Lower lobe of right lung (tissue), 2 donors: Measurements from ENCODE around the gene NTF4. TPM values are rescaled to one million over a fixed set of nuclear protein-coding genes. Genes with fewer than 3 reads are reported as not detected.

Source experiments
- ATAC-seq, 2 donors: fragments of 200-7000 bp; cut with Tn5 transposase; one replicate each; pipeline ENCODE4 v1.9.1; 2020 to 2022; ENCODE audit warnings: mild to moderate bottlenecking in 2 of 2, moderate library complexity in 2 of 2
- DNase-seq: peaks from one replicate; pipeline ENCODE4 v3.0.0-alpha.2; 2020
- H3K27ac ChIP-seq: fragments of 200-600 bp; one replicate; pipeline ENCODE4 v1.8.0; 2022
- H3K27me3 ChIP-seq: fragments of 200-600 bp; one replicate; pipeline ENCODE4 v1.8.0; 2022; ENCODE audit warnings: low read depth
- H3K36me3 ChIP-seq: fragments of 200-600 bp; one replicate; pipeline ENCODE4 v1.8.0; 2022; ENCODE audit warnings: mild to moderate bottlenecking
- H3K4me1 ChIP-seq: fragments of 200-600 bp; one replicate; pipeline ENCODE4 v1.8.0; 2022
- H3K4me3 ChIP-seq: fragments of 200-600 bp; one replicate; pipeline ENCODE4 v1.8.0; 2022; ENCODE audit warnings: mild to moderate bottlenecking
- H3K9me3 ChIP-seq: fragments of 200-600 bp; one replicate; pipeline ENCODE4 v1.8.0; 2022
- intact Hi-C: fragments of 100-400 bp; cut with DNase I; formaldehyde crosslinking; loops from one replicate; pipeline ENCODE4 v1.11.0; 2022
- total RNA-seq: library from RNA; stranded (reverse); fragmentation: NEBNext Ultra II Directional; extraction: Animal tissue kit (Norgen Biotek cat#: 25700); gene quantifications from one replicate; pipeline ENCODE4 v1.2.1, GENCODE V29; 2021
- TF ChIP-seq, protein P1 (sequence below): fragments of 200-600 bp; IDR thresholded peaks from one replicate; pipeline ENCODE4 v1.8.0; 2022; ENCODE audit warnings: antibody characterized with exemption, mild to moderate bottlenecking
- donor health status: DM: no; HTN: yes; CAD: no; lungs with severe emphysema.

Gene NTF4
- total RNA-seq, 1 donor from 2014 or later = 3.1 TPM

GRCh38 chr19:49073514-49074378, 9.1 kb upstream of the NTF4 start:
- intact Hi-C loops = no loop called here
- Histone ChIP-seq H3K27ac (no peak overlapping the region), H3K9me3 (no peaks in the 10 kb centered on the region), H3K4me3 (no peak overlapping the region), H3K36me3 (no peaks in the 10 kb centered on the region), H3K4me1 (no peaks in the 10 kb centered on the region), H3K27me3 (peaks cover 44% of the 10 kb centered on the region)
- TF ChIP-seq, protein P1, sequence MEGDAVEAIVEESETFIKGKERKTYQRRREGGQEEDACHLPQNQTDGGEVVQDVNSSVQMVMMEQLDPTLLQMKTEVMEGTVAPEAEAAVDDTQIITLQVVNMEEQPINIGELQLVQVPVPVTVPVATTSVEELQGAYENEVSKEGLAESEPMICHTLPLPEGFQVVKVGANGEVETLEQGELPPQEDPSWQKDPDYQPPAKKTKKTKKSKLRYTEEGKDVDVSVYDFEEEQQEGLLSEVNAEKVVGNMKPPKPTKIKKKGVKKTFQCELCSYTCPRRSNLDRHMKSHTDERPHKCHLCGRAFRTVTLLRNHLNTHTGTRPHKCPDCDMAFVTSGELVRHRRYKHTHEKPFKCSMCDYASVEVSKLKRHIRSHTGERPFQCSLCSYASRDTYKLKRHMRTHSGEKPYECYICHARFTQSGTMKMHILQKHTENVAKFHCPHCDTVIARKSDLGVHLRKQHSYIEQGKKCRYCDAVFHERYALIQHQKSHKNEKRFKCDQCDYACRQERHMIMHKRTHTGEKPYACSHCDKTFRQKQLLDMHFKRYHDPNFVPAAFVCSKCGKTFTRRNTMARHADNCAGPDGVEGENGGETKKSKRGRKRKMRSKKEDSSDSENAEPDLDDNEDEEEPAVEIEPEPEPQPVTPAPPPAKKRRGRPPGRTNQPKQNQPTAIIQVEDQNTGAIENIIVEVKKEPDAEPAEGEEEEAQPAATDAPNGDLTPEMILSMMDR = no peak
- DNase-seq (no peak), ATAC-seq (peak in 1 of 2 donors; percentile 36)

- H3K4me3 ChIP-seq = no peak overlapping the region
- no peaks in the 10 kb centered on the region for H3K9me3 ChIP-seq
- H3K36me3 ChIP-seq = no peaks in the 10 kb centered on the region
- no peak for DNase-seq
- H3K4me1 ChIP-seq = no peaks in the 10 kb centered on the region
- H3K27ac ChIP-seq = no peak overlapping the region
- TF ChIP-seq, protein P1 = no peak
- ATAC-seq = no peak
- intact Hi-C loops = no loop called here
- H3K27me3 ChIP-seq = peaks cover 47% of the 10 kb centered on the region
Measured at GRCh38 chr19:49071860-49072547, 7.4 kb upstream of the NTF4 start.

DNA sequence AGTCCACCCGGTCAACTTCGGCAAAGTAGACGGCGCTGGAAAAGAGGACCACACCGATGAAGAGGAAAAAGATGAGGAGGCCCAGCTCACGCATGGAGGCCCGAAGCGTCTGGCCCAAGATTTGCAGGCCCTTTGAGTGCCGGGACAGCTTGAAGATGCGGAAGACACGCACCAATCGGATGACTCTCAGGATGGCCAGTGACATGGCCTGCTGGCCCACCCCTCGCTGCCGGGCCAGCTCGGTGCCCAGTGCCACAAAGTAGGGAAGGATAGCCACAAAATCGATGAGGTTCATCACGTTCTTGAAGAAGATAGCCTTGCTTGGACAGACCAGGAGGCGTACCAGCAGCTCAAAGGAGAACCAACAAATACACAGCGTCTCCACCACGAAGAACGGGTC, 5.8 kb upstream of the NTF4 start:
- TF ChIP-seq, protein P1 = no peak
- H3K36me3 ChIP-seq = no peaks in the 10 kb centered on the region
- intact Hi-C loops = no loop called here
- DNase-seq (no peak), ATAC-seq (no peak)
- H3K27me3 ChIP-seq = peaks cover 57% of the 10 kb centered on the region
- H3K27ac ChIP-seq = no peak overlapping the region
- H3K4me3 ChIP-seq = no peak overlapping the region
- H3K4me1 ChIP-seq = no peaks in the 10 kb centered on the region
- no peaks in the 10 kb centered on the region for H3K9me3 ChIP-seq

DNA sequence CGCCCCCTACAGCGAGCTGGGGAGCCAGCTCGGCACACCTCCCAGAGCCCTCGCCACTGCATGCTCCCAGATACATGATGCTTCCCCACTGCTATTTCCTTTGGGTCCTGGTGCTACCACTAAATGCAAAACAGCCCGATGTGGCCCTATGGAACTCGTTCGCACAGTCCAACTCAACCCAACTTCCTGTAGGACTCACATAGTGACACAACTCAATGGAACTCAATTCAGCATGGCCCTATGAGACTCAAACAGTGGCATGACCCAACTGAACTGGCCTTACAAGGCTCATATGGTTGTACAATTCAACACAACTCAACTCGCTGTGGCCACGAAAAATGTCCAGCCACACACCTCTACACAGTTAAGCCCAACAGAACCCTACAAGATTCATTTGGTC, 4.4 kb upstream of the NTF4 start:
- ATAC-seq = no peak
- intact Hi-C loops = no loop called here

DNA sequence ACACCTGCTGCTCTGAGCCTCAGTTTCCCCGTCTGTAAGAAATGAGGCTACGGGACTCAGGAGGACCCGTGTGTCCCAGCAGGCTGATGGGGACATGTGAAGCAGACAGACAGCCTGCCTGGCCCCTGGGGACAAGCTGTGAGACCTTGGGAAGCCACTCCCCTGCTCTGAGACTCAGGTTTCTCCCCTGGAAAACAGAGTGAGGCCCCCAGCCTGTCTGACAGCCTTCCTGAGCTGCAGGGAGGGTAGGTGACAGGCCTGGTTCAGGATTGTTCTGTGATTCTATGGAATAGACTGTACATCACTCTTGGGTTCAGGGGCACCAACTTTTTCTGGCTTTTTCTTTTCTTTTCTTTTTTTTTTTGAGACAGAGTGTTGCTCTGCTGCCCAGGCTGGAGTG, 2.9 kb upstream of the NTF4 start:
- DNase-seq (no peak), ATAC-seq (no peak)
- Histone ChIP-seq H3K27ac (no peak overlapping the region), H3K9me3 (no peaks in the 10 kb centered on the region), H3K27me3 (peaks cover 48% of the 10 kb centered on the region), H3K4me1 (no peaks in the 10 kb centered on the region), H3K4me3 (no peak overlapping the region), H3K36me3 (no peaks in the 10 kb centered on the region)
- intact Hi-C loops = no loop called here
- TF ChIP-seq, protein P1 = no peak

More for the DNA sequence above, 4.4 kb upstream of the NTF4 start:
- Histone ChIP-seq H3K9me3 (no peaks in the 10 kb centered on the region), H3K27ac (no peak overlapping the region), H3K27me3 (peaks cover 60% of the 10 kb centered on the region), H3K4me1 (no peaks in the 10 kb centered on the region), H3K4me3 (no peak overlapping the region), H3K36me3 (no peaks in the 10 kb centered on the region)
- no peak for DNase-seq
- TF ChIP-seq, protein P1 = no peak
